NCI-H128 (cell line): ENCODE measurements around the gene TAF4B.
"Not testable (repeated sequence)": the region's sequence is repeated elsewhere in the genome, so short reads cannot be mapped to it uniquely, and the experiment has no call there.

ENCODE experiments used
- DNase-seq: peaks from one replicate; lab custom pipeline; 2025; ENCODE audit not compliant: unreplicated experiment; lab: John Stamatoyannopoulos, UW

TAF4B gene, protein sequence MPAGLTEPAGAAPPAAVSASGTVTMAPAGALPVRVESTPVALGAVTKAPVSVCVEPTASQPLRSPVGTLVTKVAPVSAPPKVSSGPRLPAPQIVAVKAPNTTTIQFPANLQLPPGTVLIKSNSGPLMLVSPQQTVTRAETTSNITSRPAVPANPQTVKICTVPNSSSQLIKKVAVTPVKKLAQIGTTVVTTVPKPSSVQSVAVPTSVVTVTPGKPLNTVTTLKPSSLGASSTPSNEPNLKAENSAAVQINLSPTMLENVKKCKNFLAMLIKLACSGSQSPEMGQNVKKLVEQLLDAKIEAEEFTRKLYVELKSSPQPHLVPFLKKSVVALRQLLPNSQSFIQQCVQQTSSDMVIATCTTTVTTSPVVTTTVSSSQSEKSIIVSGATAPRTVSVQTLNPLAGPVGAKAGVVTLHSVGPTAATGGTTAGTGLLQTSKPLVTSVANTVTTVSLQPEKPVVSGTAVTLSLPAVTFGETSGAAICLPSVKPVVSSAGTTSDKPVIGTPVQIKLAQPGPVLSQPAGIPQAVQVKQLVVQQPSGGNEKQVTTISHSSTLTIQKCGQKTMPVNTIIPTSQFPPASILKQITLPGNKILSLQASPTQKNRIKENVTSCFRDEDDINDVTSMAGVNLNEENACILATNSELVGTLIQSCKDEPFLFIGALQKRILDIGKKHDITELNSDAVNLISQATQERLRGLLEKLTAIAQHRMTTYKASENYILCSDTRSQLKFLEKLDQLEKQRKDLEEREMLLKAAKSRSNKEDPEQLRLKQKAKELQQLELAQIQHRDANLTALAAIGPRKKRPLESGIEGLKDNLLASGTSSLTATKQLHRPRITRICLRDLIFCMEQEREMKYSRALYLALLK

DNA sequence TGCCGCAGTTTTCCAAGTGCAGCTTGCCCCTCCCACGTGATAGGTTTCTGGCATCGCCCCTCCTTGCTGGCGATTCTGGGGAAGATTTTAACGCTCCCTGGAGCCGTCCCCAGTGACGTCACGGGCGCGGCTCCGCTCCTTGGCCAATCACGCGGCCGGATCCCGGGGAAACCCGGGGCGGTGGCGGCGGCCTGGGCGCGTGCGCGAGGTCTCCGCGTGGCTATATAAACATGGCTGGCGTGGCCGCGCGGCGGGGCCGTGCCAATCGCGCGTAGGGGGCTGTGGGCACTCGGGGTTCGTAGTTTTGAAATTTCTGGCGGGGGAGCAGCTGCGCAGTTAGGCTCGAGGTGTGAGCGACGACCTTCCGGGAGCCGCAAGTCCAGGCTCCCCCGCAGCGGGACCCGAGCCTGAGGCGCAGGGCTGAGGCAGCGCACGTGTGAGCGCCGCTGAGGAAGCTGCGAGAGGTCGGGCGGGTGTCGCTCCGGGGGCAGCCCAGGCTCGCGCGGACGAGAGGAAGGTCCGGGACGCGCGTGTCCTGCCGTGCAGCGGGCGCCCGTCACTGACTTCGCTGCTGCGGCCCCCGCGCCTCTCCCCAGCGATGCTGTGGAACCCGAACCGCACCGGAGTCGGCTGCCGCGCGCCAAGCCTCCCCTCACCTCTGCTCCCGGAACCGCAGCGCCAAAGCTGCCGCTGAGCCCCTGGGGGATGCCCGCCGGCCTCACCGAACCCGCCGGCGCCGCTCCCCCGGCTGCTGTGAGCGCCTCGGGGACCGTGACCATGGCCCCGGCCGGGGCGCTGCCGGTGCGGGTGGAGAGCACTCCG lies at the start of gene TAF4B:
Gene TAF4B, plus strand, starts transcription at position 217 of the 822 bp plus-strand sequence. Its CDS starts 489 bp downstream, at position 706.
- peak; percentile 89 for DNase-seq

DNA sequence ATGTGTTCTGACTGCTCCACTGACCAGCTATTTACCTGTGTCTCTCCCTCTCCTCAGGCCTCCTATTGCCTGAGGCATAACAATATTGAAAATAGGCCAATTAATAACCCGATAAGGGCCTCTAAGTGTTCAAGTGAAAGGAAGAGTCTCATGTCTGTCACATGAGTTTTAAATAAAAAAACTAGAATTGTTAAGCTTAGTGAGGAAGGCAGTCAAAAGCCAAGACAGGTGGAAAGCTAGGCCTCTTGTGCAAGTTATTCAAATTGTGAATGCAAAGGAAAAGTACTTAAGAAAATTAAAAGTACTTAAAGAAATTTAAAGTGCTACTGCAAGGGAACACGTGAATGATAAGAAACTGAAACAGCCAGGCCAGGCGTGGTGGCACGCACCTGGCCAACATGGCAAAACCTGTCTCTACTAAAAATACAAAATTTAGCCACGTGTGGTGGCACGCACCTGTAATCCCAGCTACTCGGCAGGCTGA lies 44.9 kb upstream of the TAF4B start:
- no peak for DNase-seq

DNA sequence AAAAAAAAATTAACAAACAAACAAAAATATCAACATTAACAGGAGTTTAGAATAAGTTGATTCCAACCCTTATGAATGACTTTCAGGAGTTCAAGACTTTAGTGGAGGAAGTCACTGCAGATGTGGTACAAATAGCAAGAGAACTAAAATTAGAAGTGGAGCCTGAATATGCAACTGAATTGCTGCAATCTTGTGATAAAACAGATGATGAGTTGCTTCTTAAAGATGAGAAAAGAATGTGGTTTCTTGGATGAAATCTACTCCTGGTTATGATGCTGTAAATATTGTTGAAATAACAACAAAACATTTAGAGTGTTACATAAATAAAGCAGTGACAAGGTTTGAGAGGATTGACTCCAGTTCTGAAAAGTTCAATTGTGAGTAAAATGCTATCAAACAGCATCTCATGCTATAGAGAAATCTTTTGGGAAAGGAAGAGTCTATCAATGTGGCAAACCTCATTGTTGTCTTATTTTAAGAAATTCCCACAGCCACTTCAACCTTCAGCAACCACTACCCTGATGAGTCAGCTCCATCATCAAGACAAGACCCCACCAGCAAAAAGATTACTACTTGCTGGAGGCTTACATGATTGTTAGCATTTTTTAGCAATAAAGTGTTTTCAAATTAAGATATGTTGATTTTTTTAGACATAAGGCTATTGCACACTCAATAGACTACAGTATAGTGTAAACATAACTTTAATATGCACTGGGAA lies 42.7 kb upstream of the TAF4B start:
- no peak for DNase-seq

DNA sequence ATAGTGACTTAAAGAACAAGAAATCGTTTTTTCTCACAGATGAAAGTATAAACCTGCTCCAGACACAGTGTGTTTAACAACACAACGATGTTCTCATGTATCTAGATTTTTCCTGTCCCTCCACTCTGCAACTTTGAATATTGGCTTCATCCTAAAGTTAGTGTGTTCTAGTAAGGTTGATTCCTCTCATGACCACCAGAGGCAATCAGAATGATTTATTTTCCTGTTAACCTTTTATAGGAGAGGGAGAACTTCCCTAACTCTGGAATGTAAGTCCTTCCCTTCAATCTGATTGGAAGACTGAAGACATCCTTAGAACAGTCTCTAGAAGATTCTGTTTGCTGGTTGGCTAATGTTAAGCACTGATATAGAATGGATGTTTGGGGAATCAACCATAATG lies 41.0 kb upstream of the TAF4B start:
- DNase-seq = no peak

DNA sequence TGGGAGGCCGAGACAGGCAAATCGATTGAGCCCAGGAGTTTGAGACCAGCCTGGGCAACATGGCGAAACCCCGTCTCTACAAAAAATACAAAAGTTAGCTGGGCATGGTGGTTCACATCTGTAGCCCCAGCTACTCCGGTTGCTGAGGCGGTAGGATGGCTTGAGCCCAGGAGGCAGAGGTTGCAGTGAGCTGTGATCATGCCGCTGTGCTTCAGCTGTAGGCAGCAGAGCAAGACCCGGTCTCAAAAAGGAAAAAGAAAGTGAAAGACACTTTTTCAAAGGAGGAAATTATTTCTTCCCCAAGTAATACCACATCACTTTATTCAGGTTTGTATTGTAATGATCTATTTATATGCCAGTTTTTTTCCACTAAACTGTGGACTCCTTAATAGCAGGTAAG lies 35.7 kb upstream of the TAF4B start:
- no peak for DNase-seq

DNA sequence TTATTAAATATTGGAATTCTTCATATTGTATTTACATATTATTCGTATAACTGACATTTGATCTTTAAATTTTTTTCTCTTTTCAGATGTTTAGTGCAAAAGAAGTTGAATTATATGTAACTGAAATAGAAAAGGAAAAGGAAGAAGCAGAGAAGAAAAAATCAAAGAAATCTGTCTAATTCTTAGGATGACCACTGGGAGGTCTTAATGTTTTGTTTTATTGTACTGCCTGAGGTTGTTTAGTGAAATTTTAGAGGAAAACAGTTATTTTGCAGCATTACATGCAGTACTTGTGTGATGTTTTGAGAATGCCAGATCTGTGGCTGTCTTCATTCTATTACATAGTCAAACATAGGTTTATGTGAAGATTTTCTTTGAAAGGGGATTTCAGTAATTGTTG lies 34.0 kb upstream of the TAF4B start:
- no peak for DNase-seq

DNA sequence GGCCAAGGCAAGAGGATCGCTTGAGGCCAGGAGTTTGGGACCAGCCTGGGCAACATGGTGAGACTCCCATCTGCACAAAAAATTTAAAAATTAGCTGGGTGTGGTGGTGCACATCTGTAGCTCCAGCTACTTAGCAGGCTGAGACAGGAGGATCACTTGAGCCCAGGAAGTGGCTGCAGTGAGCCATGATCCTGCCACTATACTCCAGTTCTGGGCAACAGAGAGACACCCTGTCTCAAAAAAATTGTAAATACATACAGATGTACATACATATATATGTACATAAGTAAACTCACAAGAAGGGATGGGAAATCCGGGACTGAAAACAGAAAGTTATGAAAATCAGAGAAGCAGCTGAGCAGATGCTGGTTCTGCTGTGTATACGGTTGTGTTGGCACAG lies 29.6 kb upstream of the TAF4B start:
- DNase-seq = no peak

DNA sequence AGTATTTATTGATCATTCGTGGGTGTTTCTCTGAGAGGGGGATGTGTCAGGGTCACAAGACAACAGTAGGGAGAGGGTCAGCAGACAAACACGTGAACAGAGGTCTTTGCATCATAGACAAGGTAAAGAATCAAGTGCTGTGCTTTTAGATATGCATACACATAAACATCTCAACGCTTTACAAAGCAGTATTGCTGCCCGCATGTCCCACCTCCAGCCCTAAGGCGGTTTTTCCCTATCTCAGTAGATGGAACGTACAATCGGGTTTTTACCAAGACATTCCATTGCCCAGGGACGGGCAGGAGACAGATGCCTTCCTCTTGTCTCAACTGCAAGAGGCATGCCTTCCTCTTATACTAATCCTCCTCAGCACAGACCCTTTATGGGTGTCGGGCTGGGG lies 24.2 kb upstream of the TAF4B start:
- DNase-seq = not testable (repeated sequence)

DNA sequence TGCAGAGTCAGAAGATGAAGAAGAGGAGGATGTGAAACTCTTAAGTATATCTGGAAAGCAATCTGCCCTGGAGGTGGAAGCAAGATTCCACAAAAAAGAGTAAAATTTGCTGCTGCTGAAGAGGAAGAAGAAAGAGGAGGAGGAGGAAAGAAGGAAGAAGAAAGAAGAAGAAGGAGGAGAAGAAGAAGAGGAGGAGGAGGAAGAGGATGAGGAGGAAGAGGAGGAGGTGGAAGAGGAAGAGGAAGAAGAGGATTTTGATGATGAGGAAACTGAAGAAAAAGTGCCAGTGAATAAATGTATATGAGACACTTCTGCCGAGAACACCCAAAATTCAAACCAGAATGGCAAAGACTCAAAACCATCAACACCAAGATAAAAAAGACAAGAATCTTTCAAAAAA lies 20.9 kb upstream of the TAF4B start:
- DNase-seq = no peak

DNA sequence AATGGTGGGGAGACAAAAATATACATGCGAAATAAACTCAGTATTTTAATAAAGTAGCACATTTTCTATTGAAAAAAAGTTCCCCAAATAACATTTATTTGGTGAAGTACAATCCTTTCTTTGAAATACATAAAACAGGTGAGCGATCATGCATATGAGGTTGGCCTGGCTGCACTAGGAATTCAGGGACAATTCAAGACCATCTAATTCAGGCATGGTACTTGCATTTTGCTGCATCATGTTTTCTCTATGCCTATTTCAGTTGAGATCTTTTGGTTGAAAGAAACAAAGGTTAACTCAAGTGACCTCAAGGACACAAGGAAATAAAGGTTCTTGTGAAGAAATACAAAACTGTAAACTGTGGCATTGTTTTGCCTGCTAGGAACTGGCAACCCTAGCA lies 19.8 kb upstream of the TAF4B start:
- DNase-seq = no peak

DNA sequence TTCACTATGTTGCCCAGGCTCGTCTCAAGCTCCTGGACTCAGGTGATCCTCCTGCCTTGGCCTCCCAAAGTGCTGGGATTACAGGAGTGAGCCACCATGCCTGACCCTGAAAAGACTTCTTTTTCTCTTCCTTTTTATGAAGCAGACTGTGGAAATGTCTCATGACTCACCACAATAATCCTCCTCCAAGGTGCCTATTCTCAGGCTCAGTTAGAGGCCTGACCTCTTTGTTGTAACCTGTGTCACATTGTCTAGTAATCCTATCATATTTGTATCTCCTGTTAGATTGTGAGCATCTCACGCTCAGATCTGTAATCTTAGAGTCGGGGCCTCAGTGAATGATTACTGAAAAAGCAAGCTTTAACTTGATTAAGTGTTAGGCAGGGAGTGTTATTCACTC lies 18.3 kb upstream of the TAF4B start:
- no peak for DNase-seq

DNA sequence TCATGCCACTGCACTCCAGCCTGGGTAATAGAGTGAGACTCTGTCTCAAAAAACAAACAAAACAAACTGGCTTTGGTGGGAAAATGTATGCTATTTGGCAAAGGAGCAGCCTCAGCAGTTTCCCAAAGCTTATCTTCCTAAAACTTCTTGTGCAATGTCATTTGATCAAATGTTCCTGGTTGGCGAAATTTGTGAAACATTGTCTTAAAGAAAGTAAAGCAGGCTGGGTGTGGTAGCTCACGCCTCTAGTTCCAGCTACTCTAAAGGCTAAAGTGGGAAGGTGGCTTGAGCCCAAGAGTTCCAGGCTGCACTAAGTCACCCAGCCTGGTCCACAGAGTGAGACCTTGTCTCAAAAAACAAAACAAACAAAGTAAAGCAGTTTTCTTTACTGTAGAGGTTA lies 17.3 kb upstream of the TAF4B start:
- DNase-seq = no peak

DNA sequence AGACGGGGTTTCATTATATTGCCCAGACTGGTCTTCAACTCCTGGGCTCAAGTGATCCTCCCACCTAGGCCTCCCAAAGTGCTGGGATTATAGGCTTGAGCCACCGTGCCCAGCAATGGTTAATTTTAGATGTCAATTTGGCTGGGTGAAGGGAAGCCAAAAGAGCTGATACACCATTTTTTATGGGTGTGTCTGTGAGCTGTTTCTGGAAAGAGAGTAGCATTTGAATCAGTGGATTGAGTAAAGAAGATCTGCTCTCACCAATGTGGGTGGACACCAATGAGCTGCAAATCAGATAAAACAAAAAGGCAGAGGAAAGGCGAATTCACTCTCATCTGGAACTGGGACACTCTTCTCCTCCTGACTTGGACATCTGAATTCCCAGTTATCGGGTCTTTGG lies 16.1 kb upstream of the TAF4B start:
- no peak for DNase-seq

DNA sequence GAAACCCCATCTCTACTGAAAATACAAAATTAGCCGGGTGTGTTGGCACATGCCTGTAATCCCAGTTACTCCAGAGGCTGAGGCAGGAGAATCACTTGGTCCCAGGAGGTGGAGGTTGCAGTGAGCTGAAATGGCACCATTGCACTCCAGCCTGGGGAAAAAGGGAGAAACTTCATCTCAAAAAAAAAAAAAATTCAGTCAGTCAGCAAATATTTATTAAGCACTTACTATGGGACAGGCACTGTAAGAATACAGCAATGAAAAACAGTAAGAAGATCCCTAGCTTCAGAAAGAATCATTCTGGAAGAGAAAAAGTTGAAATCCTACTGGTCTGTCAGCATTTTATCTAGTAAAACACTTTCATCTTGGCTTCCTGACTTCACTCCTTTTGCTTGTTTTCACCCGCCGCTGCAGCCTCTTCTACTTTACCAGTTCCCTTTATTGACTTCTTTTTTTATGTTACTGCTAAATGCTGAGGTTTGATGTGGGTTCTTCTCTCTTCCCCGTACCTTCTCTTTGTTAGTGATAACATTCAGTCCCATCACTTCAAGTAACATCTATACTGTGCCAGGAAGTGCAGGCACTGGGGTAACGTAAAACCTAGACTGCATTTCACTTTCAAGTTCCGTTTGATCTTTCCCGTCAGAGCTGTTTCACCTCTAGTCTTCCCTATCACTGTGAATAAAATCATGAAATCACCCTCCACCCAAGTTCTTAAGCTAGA lies 10.8 kb upstream of the TAF4B start:
- DNase-seq = no peak

DNA sequence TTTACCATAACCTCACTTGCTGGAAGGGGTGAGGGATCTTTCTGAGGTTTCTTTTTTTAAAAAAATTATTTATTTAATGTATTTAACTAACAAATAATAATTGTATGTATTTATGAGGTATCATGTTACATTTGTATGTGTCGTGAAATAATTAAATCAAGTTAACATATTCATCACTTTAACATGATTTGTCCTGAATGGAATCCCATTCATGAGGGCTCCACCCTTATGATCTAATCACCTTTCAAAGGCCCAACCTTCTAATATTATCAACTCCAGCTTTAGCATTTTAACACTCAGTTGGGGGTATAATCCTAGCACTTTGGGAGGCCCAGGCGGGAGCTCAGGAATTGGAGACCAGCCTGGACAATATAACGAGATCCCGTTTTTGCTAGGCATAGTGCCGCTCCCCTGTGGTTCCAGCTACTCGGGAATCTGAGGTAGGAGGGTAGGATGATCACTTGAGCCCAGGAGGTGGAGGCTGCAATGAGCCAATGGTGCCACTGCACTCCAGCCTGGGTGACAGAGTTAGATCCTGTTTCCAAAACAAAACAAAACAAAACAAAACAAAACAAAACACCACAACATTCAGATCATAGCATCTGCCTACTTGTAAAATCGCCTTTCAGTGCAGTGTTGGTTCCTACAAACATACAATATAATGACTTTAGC lies 1.1 kb upstream of the TAF4B start:
- no peak for DNase-seq

DNA sequence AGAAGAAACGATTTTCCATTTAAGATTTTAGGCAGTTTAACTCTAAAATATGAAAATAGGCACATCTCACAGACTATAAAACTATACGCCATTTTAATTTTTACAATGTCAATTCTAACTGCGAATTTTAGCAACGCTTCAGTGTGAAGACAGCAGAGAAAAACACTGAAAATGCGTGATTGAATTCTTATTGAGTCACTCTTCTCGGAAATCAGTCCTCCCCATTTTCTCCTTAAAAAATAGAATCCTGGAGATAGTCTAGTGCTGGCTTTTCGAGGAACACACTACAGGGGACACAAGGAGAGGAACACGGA lies 373 bp upstream of the TAF4B start:
- no peak for DNase-seq

DNA sequence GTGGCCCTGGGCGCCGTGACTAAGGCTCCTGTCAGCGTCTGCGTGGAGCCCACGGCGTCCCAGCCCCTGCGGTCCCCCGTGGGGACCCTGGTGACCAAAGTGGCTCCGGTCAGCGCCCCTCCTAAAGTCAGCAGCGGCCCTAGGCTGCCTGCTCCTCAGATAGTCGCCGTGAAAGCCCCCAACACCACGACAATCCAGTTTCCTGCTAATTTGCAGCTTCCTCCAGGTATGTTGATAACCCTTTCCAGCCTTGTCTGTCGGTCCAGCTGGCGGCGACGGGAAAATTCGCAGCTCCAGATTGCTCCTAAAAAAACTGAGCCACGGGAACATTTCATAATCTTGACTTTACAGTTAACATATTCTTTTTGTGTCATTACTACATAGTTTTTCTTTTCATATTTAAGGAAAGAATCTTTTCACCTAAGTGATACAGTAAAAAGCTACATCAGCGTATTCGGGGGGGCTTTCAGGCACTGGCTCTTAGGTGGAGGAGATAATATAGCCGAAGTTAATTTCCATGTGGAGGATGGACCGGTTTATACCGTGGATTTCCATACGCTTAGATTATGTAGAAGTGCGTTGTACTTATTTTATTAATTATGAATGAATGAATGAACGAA lies 916 bp downstream of the TAF4B start:
- no peak for DNase-seq

DNA sequence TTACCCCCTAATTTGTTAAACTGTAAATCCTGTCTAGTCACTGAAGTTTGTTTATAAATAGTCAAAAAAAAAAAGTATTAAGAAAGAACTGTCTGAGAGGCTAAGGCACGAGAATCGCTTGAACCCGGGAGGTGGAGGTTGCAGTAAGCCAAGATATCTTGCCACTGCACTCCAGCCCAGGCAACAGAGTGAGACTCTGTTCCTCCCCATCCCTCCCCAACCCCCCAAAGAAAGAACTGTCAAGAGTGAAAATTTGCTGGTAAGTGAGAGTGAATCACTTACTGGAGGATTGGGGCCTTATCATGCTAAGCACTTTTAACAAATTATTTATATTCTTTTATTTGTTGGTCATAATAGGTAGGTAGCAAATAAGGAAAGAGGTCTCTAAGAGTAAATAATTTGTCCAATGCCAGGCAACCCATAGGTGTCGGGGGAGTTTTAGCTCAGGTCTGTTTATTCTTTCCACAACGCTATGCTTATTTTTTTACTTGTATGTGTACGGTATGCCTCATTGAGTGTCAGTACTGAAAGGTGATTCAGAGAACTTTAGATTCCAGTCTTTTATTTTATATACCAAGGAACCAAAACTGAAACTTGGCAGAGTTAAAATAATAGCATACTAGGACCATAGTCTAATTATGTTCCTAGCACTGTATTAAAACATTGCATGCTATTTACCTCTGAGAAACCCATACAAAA lies 2.5 kb downstream of the TAF4B start:
- DNase-seq = no peak

DNA sequence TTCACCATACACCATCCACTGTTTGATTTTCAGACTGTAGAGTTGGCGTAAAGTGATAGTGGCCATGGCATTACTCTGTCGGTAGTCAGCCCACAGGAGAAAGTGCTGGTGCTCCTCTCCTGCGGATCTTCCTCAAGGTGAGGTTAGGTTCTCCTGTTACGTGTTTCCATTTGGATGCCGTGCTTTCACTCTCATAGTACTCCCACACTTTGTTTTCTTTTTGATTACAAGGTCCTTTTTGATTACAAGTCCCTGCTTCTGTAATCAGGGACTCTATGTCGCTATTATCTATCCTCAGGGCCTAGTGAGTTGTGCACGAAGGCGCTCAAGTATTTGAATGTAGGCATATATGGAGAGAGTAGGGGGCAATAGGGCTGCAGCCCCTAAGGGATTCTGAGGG lies 4.3 kb downstream of the TAF4B start:
- DNase-seq = no peak
